NK-92 treated with Interleukin-12 subunit alpha and Interleukin-12 subunit beta, amount 100 ng/mL, for 24 hours (cell line): ENCODE data around the gene NFATC3.

ENCODE experiments used
- DNase-seq: peaks from one replicate; lab custom pipeline; 2025; lab: John Stamatoyannopoulos, UW

The NFATC3 gene

GRCh38 chr16:68273896-68274295 is 188.7 kb downstream of the NFATC3 start:
- no peak for DNase-seq

DNA sequence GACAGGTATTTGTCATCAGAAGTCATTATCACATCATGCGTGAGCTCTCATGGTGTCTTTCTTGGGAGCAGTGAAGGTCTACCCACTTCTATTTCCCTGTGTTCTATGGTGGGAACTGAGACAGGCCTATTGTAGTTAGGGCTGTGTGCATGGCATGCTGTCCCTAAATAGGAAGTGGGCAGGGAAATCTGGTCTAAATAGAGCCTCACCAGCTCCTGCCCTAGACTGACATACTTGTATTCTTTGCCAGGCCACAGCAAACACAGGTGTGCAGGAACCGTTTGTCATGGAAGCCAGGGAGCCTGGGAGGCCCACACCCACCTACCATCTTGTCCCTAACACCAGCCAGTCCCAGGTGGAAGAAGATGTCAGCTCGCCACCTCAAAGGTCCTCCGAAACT is 189.3 kb downstream of the NFATC3 start:
- no peak for DNase-seq

DNA sequence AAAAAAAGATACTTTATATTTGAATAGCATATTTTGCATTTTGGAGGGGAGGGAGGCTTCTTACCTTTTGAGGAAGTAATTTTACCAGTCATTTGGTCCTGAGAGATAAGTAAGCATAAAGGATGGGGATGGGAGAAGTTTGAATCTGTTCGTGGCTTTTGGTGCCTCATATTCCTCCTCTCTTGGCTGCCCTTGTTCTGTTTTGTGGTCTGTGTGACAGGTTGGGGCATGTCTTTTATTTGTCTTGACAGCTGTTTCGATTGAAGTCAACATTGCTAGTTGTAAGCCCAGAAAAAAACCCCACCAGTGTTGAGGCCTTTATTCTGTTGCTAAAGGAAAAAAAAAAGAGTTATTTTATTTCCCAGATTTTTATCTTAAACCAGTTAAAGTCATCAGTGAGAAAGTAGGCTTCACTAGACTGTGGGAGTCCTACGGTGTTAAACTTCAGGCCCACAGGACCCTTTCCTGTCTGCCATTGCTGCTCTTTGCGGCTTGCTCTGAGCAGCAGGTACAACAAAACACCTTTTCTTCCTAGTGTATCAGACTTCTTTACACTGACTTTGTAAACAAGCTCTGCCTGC is 190.5 kb downstream of the NFATC3 start:
- DNase-seq = no peak

GRCh38 chr16:68276223-68276622 is 191.1 kb downstream of the NFATC3 start:
- DNase-seq = no peak
